Calu3 (cell line): ENCODE results near the gene PSORS1C1. TPM values are rescaled to one million over a fixed set of nuclear protein-coding genes. Genes with fewer than 3 reads are reported as not detected.

Source experiments
- BruUV-seq: library from RNA; stranded (reverse); fragments of 400-500 nt; replicated peaks from 2 replicates; lab custom pipeline; 2021; lab: Mats Ljungman, UMichigan
- CTCF ChIA-PET: fragments of 300-600 bp; sonication (Branson Sonifier 250); formaldehyde crosslinking; loops from one replicate; lab custom pipeline; 2022; ENCODE audit warnings: antibody characterized with exemption; lab: Charles Lee
- DNase-seq: peaks from one replicate; pipeline ENCODE4 v3.0.0; 2022
- H3K27ac Mint-ChIP-seq: one replicate; pipeline ENCODE4 v1.8.0; 2022; ENCODE audit warnings: mixed read lengths; ENCODE audit not compliant: unreplicated experiment
- H3K27me3 Mint-ChIP-seq: one replicate; pipeline ENCODE4 v1.8.0; 2022; ENCODE audit warnings: mixed read lengths; ENCODE audit not compliant: unreplicated experiment
- H3K36me3 Mint-ChIP-seq: one replicate; pipeline ENCODE4 v1.8.0; 2022; ENCODE audit warnings: mild to moderate bottlenecking, moderate library complexity, mixed read lengths; ENCODE audit not compliant: insufficient read depth, unreplicated experiment
- H3K4me1 Mint-ChIP-seq: one replicate; pipeline ENCODE4 v1.8.0; 2022; ENCODE audit warnings: mild to moderate bottlenecking, low read depth, mixed read lengths; ENCODE audit not compliant: unreplicated experiment
- H3K4me3 Mint-ChIP-seq: one replicate; pipeline ENCODE4 v1.8.0; 2022; ENCODE audit warnings: mild to moderate bottlenecking, low read depth, moderate library complexity, mixed read lengths; ENCODE audit not compliant: unreplicated experiment
- H3K9me3 Mint-ChIP-seq: one replicate; pipeline ENCODE4 v1.8.0; 2022; ENCODE audit warnings: low read depth, mixed read lengths; ENCODE audit not compliant: unreplicated experiment
- CTCF ChIP-seq: fragments of 200-600 bp; IDR thresholded peaks from one replicate; pipeline ENCODE4 v1.8.0; 2022; ENCODE audit warnings: antibody characterized with exemption; ENCODE audit not compliant: unreplicated experiment
- intact Hi-C: fragments of 100-400 bp; cut with micrococcal nuclease; formaldehyde crosslinking; loops from one replicate; pipeline ENCODE4 v1.10.0; 2022; ENCODE audit not compliant: unreplicated experiment
- total RNA-seq: library from RNA; stranded (reverse); gene quantifications from 2 replicates; pipeline ENCODE4 v1.2.3, GENCODE V29; 2022

The PSORS1C1 gene
- total RNA-seq, 1 experiment from 2014 or later, result 11.0 TPM

- H3K4me1 Mint-ChIP-seq, result no peaks in the 10 kb centered on the region
- no peak for DNase-seq
- BruUV-seq, result no TSS peak
- no peak overlapping the region for H3K4me3 Mint-ChIP-seq
- intact Hi-C loops, result no loop called here
- no peaks in the 10 kb centered on the region for H3K9me3 Mint-ChIP-seq
- CTCF ChIA-PET, result interaction anchor here (0.6 to 1.8 kb wide), 2 partner anchors 8 to 44 kb away, joined by 3 to 7 read pairs; partner anchors contain the start of genes CCHCR1 and TCF19
- H3K36me3 Mint-ChIP-seq, result peaks cover 59% of the 10 kb centered on the region
- no peaks in the 10 kb centered on the region for H3K27me3 Mint-ChIP-seq
- H3K27ac Mint-ChIP-seq, result no peak overlapping the region
- TF ChIP-seq CTCF, result no peak
Observed at GRCh38 chr6:31149827-31150447, 35.3 kb downstream of the PSORS1C1 start.

GRCh38 chr6:31152781-31153180 lies 38.2 kb downstream of the PSORS1C1 start:
- H3K27me3 Mint-ChIP-seq, result no peaks in the 10 kb centered on the region
- peaks cover 61% of the 10 kb centered on the region for H3K36me3 Mint-ChIP-seq
- no peak overlapping the region for H3K27ac Mint-ChIP-seq
- peaks cover 15% of the 10 kb centered on the region for H3K4me1 Mint-ChIP-seq
- CTCF ChIA-PET, result interaction anchor here (0.7 to 1.2 kb wide), 4 partner anchors 11 to 446 kb away, joined by 3 to 6 read pairs (median 3); partner anchors contain the start of gene PSORS1C1
- no TSS peak for BruUV-seq
- no peak for TF ChIP-seq CTCF
- no peak for DNase-seq
- intact Hi-C loops, result no loop called here
- no peak overlapping the region for H3K4me3 Mint-ChIP-seq
- H3K9me3 Mint-ChIP-seq, result no peaks in the 10 kb centered on the region

- H3K27ac Mint-ChIP-seq, result no peak overlapping the region
- peaks cover 32% of the 10 kb centered on the region for H3K4me1 Mint-ChIP-seq
- CTCF ChIA-PET, result no interaction called here
- no TSS peak for BruUV-seq
- no peaks in the 10 kb centered on the region for H3K9me3 Mint-ChIP-seq
- H3K36me3 Mint-ChIP-seq, result peaks cover 66% of the 10 kb centered on the region
- no peak overlapping the region for H3K4me3 Mint-ChIP-seq
- intact Hi-C loops, result no loop called here
- no peak for TF ChIP-seq CTCF
- no peak for DNase-seq
- no peaks in the 10 kb centered on the region for H3K27me3 Mint-ChIP-seq
Observed at GRCh38 chr6:31154436-31154835, 39.8 kb downstream of the PSORS1C1 start.

GRCh38 chr6:31156641-31157040 lies 42.0 kb downstream of the PSORS1C1 start:
- no peak for TF ChIP-seq CTCF
- H3K4me1 Mint-ChIP-seq, result peaks cover 38% of the 10 kb centered on the region
- CTCF ChIA-PET, result no interaction called here
- H3K4me3 Mint-ChIP-seq, result peak overlapping the region; percentile 99
- intact Hi-C loops, result no loop called here
- no peaks in the 10 kb centered on the region for H3K27me3 Mint-ChIP-seq
- BruUV-seq, result no TSS peak
- H3K9me3 Mint-ChIP-seq, result no peaks in the 10 kb centered on the region
- peaks cover 69% of the 10 kb centered on the region for H3K36me3 Mint-ChIP-seq
- no peak for DNase-seq
- H3K27ac Mint-ChIP-seq, result no peak overlapping the region
